ENCODE measurements around the gene CAPZB.

GRCh38 chr1:19313636-19313959, 171.7 kb downstream of the CAPZB start:
- TF ChIP-seq EP300 (IDR thresholded peaks at IDR 0.05; ENCODE audit: borderline replicate concordance in 1 of 2, low read depth in 1 of 2, low read length in 1 of 2) (no peak), USF2 (IDR thresholded peaks at IDR 0.05; ENCODE audit: borderline replicate concordance, low read depth, low read length) (no peak), CTCF (IDR thresholded peaks at IDR 0.05) (no peak), EZH2phosphoT487 (IDR thresholded peaks at IDR 0.05; ENCODE audit: borderline replicate concordance, low read depth) (no peak), SMC3 (IDR thresholded peaks at IDR 0.05; ENCODE audit: low read depth, low read length) (no peak), RFX5 (IDR thresholded peaks at IDR 0.05; ENCODE audit: low read length) (no peak), MXI1 (IDR thresholded peaks at IDR 0.05; ENCODE audit: low read depth, low read length) (no peak), RXRA (IDR thresholded peaks at IDR 0.05; ENCODE audit: borderline replicate concordance, low read depth) (no peak), SIN3A (IDR thresholded peaks at IDR 0.05; ENCODE audit: borderline replicate concordance, low read depth, low read length) (no peak), JUND (IDR thresholded peaks at IDR 0.05) (no peak)
- TF ChIP-seq, protein P1, sequence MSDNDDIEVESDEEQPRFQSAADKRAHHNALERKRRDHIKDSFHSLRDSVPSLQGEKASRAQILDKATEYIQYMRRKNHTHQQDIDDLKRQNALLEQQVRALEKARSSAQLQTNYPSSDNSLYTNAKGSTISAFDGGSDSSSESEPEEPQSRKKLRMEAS (IDR thresholded peaks at IDR 0.05; ENCODE audit: low read depth), result no peak
- TF ChIP-seq, protein P2, sequence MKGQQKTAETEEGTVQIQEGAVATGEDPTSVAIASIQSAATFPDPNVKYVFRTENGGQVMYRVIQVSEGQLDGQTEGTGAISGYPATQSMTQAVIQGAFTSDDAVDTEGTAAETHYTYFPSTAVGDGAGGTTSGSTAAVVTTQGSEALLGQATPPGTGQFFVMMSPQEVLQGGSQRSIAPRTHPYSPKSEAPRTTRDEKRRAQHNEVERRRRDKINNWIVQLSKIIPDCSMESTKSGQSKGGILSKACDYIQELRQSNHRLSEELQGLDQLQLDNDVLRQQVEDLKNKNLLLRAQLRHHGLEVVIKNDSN (IDR thresholded peaks at IDR 0.05; ENCODE audit: borderline replicate concordance, low read depth), result no peak

All from SK-N-SH (cell line).